HG02938 (cell line): ENCODE data around the gene DCDC2B.

Experiments
- ATAC-seq: cut with Tn5 transposase; IDR thresholded peaks from one replicate; pipeline ENCODE4 v1.9.1; 2021; ENCODE audit warnings: mild to moderate bottlenecking, moderate library complexity; ENCODE audit not compliant: unreplicated experiment

Gene DCDC2B

DNA sequence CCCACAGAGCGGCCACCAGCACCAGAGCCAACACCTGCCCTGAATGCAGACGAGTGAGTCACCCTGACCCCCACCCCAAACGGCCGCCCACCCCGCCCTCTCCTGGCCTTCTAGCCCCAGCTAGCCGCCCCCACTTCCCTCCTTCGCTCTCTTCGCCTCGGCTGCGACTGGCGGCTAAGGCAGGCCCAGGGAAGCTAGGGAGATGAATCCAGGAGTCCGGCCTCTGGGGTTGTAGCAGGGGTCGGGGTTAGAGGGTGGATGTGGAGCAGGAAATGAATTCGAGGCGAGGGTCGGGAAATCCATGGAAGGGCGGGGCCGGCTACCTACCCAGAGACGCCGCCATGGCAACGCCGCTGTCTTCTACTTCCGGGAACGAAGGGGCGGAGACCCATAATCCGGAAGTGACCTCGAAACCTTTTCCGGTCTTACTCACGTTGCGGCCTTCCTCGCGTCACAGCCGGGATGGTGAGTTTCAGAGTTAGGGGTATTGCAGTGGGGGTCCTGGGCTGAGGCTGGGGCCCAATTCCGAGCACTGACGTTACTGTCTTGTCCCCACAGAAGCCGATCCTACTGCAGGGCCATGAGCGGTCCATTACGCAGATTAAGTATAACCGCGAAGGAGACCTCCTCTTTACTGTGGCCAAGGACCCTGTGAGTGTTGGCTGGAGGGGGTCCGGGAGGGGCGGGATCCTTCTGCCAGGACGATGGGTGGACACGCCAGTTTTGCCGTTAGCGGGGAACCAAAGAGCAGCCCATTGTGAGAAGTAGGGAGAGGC, 13.3 kb downstream of the DCDC2B start, which contains the start of the genes EIF3I and TMEM234:
Gene EIF3I, plus strand, starts transcription at position 428 of the 776 bp plus-strand sequence. Its CDS starts 35 bp downstream, at position 463.
Gene TMEM234, minus strand, starts transcription at position 374 of the 776 bp plus-strand sequence. Its CDS starts 31 bp downstream, at position 343.
- peak; percentile 82 for ATAC-seq

DNA sequence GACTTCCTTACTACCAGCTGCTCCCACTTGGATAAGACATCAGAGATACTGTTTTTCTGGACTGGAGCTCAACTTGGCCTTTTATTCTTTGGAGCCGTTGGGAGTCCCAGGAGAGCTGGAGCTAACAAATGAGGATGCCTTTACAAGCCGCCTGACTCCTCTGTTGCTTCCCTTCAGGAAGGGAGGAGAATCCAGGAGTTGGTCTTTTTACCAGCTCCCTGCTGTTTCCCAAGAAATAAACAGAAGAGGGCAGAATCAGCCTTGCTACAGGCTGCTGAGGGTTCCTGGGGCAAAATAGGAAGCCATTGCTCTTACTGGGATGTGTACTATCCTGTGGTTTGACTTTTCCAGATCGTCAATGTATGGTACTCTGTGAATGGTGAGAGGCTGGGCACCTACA, 14.8 kb downstream of the DCDC2B start:
- ATAC-seq, result no peak

DNA sequence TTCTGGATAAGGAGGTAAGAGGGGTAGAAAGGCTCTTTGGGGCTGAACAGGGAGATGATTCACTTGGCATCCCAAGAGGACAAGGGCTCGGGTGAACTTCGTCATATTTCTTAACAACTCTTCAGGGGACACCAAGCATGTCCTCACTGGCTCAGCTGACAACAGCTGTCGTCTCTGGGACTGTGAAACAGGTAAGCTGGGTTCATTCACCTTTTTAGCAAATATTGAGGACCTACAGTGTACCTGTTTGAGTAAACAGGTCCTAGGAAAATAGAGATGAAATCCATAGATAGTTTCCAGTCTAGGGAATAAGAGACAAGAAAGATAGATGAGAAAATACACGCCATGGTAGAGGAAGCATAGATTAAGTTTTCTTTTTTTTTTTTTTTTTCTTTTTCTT, 15.4 kb downstream of the DCDC2B start:
- ATAC-seq, result no peak

DNA sequence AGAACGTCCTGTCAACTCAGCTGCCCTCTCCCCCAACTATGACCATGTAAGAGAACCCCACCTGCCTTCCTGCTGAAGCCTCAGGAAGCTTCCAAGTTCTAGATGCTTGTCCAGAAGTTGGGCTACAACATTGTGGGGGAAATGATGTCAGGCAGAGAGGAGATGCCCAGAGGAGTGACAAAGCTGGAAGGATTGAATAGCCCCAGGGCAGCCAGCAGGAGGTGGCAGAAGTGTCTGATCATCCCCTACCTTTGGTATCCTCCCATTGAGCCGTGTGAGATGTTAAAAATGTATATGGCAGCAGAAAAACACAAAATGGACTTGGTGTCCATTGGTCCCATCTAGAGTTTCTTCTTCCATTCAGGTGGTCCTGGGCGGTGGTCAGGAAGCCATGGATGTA, 19.9 kb downstream of the DCDC2B start:
- no peak for ATAC-seq

- no peak for ATAC-seq
Measured at GRCh38 chr1:32231843-32232432, 23.0 kb downstream of the DCDC2B start.

- ATAC-seq, result no peak
Measured at GRCh38 chr1:32232558-32233304, 23.8 kb downstream of the DCDC2B start.

DNA sequence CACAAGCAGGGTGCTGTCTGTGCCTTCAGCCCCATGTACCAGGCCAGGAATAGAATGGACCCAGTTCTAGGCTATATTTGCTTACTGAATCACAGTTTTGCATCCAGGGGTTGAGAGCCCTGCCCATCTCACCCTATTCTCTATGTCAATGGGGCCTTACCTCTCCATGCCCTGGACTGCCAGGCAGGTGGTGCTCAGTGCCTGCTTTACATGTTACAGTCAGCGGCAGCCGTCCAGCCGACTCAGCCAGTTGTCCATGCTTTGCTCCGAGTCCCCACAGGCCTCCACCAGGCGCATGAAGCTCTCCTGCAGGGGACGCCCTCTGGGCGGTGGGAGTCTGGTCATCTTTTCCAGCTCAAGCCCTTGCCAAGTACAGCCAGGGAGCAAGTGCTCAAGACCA, 25.9 kb downstream of the DCDC2B start:
- no peak for ATAC-seq

DNA sequence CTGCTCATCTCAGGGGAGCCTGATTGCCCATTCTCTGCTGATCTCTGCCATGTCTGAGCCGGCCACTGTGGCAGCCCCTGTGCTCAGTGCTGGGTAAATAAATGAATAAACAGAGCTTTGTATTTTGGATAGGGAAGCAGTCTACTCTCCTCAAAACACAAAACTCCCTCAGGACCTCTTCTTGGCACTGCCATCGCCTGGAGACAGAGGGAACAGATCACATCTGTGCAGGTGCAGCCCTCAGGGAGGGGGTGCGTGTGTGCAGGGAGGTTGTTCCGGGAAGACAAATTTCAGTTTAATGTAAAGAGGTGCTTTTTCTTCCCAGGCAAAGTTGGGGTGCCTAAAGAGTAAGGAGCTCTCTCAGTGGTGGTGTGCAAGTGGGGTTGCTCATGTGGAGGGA, 30.4 kb downstream of the DCDC2B start:
- ATAC-seq, result no peak

GRCh38 chr1:32239790-32240139, 30.9 kb downstream of the DCDC2B start:
- no peak for ATAC-seq

- ATAC-seq, result no peak
Measured at GRCh38 chr1:32240140-32240951, 31.5 kb downstream of the DCDC2B start.

GRCh38 chr1:32241001-32241763, 32.3 kb downstream of the DCDC2B start:
- no peak for ATAC-seq

DNA sequence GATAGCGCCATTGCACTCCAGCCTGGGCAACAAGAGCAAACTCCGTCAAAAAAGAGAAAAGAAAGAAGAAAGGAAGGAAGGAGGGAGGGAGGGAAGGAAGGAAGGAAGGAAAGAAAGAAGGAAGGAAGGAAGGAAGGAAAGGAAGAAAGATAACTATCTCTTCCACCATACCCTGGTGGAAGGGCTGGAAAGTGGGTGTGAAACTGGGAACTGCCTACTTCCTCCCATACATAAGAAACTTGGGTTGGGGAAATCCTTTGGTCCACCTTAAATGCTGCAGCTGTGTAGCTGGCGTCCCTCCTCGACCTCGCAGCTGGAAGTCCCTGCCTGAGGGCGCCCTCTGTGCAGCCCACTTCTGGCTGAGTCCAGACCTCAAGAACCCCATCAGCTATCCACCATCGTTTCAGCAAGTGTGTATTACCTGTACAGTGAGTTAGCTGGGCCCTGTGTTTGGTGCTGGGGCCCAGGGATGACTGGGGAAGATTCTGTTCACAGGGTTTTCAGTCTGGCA, 33.5 kb downstream of the DCDC2B start:
- no peak for ATAC-seq

GRCh38 chr1:32246888-32247273, 38.0 kb downstream of the DCDC2B start, which contains the start of gene FAM167B:
FAM167B (plus strand) TSS chr1:32247222; CDS start chr1:32247422, 200 bp downstream.
- no peak for ATAC-seq

- ATAC-seq, result no peak
Measured at GRCh38 chr1:32247452-32247851, 38.6 kb downstream of the DCDC2B start.

DNA sequence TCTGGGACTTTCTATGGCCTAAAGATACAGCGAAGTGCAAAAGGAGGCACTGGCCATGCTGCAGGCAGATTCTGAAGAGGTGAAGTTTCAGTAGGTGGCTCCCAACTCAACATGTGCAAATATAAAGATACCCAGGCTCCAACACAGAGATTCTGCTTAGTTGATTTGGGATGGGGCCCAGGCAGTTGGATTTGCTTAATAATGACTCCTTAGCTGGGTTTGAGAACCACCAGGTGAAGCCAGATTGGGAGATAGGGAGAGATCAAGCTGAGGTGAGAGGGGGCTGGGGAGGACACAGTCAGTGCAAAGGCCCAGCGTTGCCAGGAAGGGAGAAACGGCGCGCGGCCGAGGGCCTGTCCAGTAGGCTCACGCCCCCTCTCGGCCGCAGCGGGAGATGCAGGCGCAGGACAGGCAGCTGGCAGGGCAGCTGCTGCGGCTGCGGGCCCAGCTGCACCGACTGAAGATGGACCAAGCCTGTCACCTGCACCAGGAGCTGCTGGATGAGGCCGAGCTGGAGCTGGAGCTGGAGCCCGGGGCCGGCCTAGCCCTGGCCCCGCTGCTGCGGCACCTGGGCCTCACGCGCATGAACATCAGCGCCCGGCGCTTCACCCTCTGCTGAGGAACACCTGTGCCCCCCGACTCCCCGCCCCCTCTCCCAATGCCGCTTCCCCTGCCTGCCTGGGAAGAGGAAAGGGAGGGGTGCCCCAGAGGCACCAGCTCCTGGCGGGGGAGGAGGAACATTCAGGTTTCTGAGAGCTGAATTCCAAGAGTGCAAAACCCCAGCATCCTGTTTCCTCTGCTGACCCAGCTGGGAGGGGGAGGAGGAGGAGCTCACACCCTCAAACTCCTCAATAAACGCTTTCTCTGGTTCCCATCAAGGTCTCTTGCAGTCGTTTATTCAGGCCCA, 39.3 kb downstream of the DCDC2B start:
- ATAC-seq, result no peak

DNA sequence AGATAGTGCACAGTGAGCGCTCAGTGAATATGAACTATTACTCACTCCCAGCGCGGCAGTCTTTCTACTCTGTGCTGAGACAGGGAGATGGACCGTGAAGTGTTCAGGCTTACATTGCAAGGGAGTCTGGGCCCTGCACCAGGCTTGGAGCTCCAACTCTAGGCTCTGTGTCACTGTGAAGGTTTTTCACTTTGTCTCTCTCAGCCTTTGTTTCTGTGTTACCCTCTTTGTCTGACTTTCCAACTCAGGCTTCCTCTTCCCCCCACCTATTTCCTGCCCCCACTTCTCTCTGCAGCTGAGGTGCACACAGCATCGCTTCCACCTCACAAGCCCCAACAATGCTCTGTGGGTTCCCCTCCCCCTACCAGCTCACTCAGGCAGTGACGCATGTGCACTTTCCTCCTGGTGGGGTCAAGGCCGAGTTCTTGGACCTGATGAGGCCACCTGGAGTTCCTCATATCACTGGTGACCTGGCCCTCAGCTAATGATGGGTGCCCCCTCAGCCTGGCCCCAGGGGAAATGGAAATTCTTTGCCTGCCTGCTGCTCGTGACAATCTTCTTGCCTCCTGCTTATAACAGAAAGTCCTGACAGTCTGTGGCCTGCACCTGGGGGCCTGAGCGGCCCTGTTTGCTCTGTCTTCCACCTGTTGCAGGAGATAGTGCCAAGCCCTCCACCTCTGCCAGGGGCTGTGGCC, 41.1 kb downstream of the DCDC2B start:
- ATAC-seq, result peak; percentile 49

DNA sequence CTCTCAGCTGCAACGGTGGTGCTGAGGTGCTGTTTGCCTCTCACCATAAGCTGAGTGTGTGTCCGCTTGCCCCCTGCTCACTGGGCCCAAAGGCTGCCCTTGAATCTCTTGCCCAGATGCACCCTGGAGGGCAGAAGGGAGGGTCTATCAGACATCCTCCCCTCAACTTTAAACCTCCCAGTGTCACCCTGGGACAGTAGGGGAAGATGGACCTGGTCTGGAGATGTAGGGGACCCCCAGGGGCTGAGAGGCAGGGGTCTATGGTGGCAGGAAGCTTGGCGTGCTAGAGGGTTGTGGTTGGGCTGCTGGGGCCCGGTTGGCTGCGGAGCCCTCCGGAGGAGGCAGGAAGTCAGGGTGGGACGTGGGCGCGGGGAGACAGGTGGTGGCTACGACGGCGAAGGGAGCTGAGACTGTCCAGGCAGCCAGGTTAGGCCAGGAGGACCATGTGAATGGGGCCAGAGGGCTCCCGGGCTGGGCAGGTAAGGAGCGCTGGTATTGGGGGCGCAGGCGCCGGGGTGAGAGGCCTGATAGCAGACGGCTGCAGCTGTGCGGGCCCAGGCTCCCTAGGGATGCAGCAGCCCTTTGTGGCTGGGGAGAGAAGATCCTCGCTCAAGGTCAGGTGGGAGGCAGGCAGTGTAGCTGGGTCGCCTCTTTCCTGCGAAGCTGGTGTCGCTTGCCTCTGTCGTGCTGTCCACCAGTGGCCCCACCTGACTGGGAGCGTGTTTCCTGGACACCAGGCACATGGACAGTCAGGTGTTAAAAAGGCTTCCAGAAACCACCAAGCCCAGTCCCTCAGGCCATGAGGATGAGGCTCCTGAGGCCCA, 42.2 kb downstream of the DCDC2B start, which contains the start of gene LCK:
Gene LCK, plus strand, starts transcription at position 373 of the 824 bp plus-strand sequence. CDS start 23,065 bp downstream, outside the sequence.
- no peak for ATAC-seq
